Mesenchymal stem cell (in vitro differentiated cells and primary cell): ENCODE measurements around the gene PTPRU.
A peak's percentile ranks its signal among the peaks of the same experiment; 100 is the strongest.

Source experiments
- DNase-seq: peaks from one replicate; pipeline ENCODE4 v3.0.0-alpha.2; 2013
- H2AFZ ChIP-seq: one replicate; pipeline ENCODE4 v1.6.1; 2013; ENCODE audit warnings: low read depth, mild to moderate bottlenecking, control low read depth, inconsistent platforms, low read length, moderate library complexity
- H2AK5ac ChIP-seq: 2 replicates; pipeline ENCODE4 v1.6.1; 2013; ENCODE audit warnings: low read length, moderate library complexity, mild to moderate bottlenecking, inconsistent platforms; ENCODE audit not compliant: severe bottlenecking
- H2BK120ac ChIP-seq: one replicate; pipeline ENCODE4 v1.6.1; 2013; ENCODE audit warnings: low read depth, mild to moderate bottlenecking, inconsistent platforms, low read length, moderate library complexity
- H2BK12ac ChIP-seq, 2 experiments: one replicate each; pipeline ENCODE4 v1.6.1; 2013; ENCODE audit warnings: inconsistent platforms in 2 of 2, low read length in 2 of 2, mild to moderate bottlenecking in 2 of 2, moderate library complexity in 2 of 2, control low read depth in 1 of 2
- H2BK15ac ChIP-seq: one replicate; pipeline ENCODE4 v1.6.1; 2013; ENCODE audit warnings: mild to moderate bottlenecking, low read depth, inconsistent platforms; ENCODE audit not compliant: poor library complexity, severe bottlenecking
- H2BK5ac ChIP-seq: 2 replicates; pipeline ENCODE4 v1.6.1; 2013; ENCODE audit warnings: low read depth, mild to moderate bottlenecking, low read length, control low read depth, inconsistent platforms; ENCODE audit not compliant: poor library complexity, severe bottlenecking
- H3K14ac ChIP-seq, 2 experiments: one replicate each; pipeline ENCODE4 v1.6.1; 2013; ENCODE audit warnings: inconsistent platforms in 2 of 2, low read length in 2 of 2, control low read depth in 1 of 2, mild to moderate bottlenecking in 1 of 2, moderate library complexity in 1 of 2
- H3K18ac ChIP-seq, 2 experiments: one replicate each; pipeline ENCODE4 v1.6.1; 2013; ENCODE audit warnings: inconsistent platforms in 2 of 2, low read length in 2 of 2, control low read depth in 1 of 2, low read depth in 1 of 2, mild to moderate bottlenecking in 1 of 2
- H3K23ac ChIP-seq, 2 experiments: one replicate each; pipeline ENCODE4 v1.6.1; 2013; ENCODE audit warnings: inconsistent platforms in 2 of 2, low read length in 2 of 2, mild to moderate bottlenecking in 2 of 2, moderate library complexity in 2 of 2, control low read depth in 1 of 2
- H3K27ac ChIP-seq: 2 replicates; pipeline ENCODE4 v1.5.1; 2013; ENCODE audit warnings: mild to moderate bottlenecking, moderate library complexity, low read length, control low read depth, inconsistent platforms; ENCODE audit not compliant: poor library complexity, severe bottlenecking
- H3K27me3 ChIP-seq, 2 experiments: 2 replicates each; pipeline versions ENCODE4 v1.6.1 to v1.7.0; 2013; ENCODE audit warnings: low read length in 2 of 2, mild to moderate bottlenecking in 2 of 2, moderate library complexity in 2 of 2, control low read depth in 1 of 2, inconsistent platforms in 1 of 2; ENCODE audit not compliant: control insufficient read depth in 1 of 2, insufficient read depth in 1 of 2
- H3K36me3 ChIP-seq, 2 experiments: 2 replicates each; pipeline versions ENCODE4 v1.6.1 to v1.7.0; 2013; ENCODE audit warnings: low read length in 2 of 2, control low read depth in 1 of 2, inconsistent platforms in 1 of 2, low read depth in 1 of 2, mild to moderate bottlenecking in 1 of 2; ENCODE audit not compliant: insufficient read depth in 2 of 2, control insufficient read depth in 1 of 2
- H3K4ac ChIP-seq, 2 experiments: one replicate each; pipeline ENCODE4 v1.6.1; 2013; ENCODE audit warnings: inconsistent platforms in 2 of 2, low read length in 2 of 2, mild to moderate bottlenecking in 2 of 2, moderate library complexity in 2 of 2, control low read depth in 1 of 2, low read depth in 1 of 2
- H3K4me1 ChIP-seq: 2 replicates; pipeline ENCODE4 v1.6.1; 2013; ENCODE audit warnings: low read depth, low read length, control low read depth; ENCODE audit not compliant: control insufficient read depth, insufficient read depth
- H3K4me2 ChIP-seq: 2 replicates; pipeline ENCODE4 v1.6.1; 2013; ENCODE audit warnings: low read length, mild to moderate bottlenecking, inconsistent platforms; ENCODE audit not compliant: poor library complexity, severe bottlenecking
- H3K4me3 ChIP-seq, 2 experiments: 2 replicates each; pipeline versions ENCODE4 v1.5.1 to v1.7.0; 2013; ENCODE audit warnings: low read length in 2 of 2, mild to moderate bottlenecking in 2 of 2, control low read depth in 1 of 2, low read depth in 1 of 2; ENCODE audit not compliant: insufficient read depth in 1 of 2
- H3K79me1 ChIP-seq: replicated peaks from 2 replicates; pipeline ENCODE4 v1.6.1; 2013; ENCODE audit warnings: mild to moderate bottlenecking, control low read depth, low read length, inconsistent platforms; ENCODE audit not compliant: poor library complexity, severe bottlenecking
- H3K9ac ChIP-seq: 2 replicates; pipeline ENCODE4 v1.7.0; 2013; ENCODE audit warnings: mild to moderate bottlenecking, low read length, moderate library complexity
- H3K9me3 ChIP-seq: 2 replicates; pipeline ENCODE4 v1.7.0; 2013; ENCODE audit warnings: mild to moderate bottlenecking, low read length; ENCODE audit not compliant: control insufficient read depth
- H4K8ac ChIP-seq: one replicate; pipeline ENCODE4 v1.6.1; 2013; ENCODE audit warnings: inconsistent platforms, mild to moderate bottlenecking, low read length, moderate library complexity
- H4K91ac ChIP-seq: one replicate; pipeline ENCODE4 v1.6.1; 2013; ENCODE audit warnings: mild to moderate bottlenecking, low read length, inconsistent platforms
- WGBS: methylation state at CpG from one replicate; pipeline ENCODE4 v1.1.7; 2013; ENCODE audit warnings: mixed read lengths; 5-methylcytosine and 5-hydroxymethylcytosine counted together

Gene PTPRU

GRCh38 chr1:29278124-29278523 lies 41.8 kb downstream of the PTPRU start:
- H2AK5ac ChIP-seq, result no peak overlapping the region
- H3K14ac ChIP-seq, result no peak overlapping the region
- no peak overlapping the region for H3K4me2 ChIP-seq

DNA sequence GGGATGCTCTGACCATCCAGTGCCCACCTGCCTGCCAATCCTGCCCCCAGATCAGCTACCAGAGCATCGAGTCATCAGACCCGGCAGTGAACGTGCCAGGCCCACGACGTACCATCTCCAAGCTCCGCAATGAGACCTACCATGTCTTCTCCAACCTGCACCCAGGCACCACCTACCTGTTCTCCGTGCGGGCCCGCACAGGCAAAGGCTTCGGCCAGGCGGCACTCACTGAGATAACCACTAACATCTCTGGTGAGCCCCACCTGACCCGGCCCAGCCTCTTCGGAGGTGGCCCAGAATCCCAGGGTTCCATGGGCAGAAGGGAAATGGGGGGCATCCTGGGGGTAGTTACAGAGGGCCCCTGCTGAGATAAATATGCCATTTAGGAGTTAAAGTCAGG lies 43.1 kb downstream of the PTPRU start:
- H3K23ac ChIP-seq, result no peak overlapping the region
- H3K9ac ChIP-seq, result no peak overlapping the region
- H4K91ac ChIP-seq, result no peak overlapping the region
- no peaks in the 10 kb centered on the region for H3K79me1 ChIP-seq
- H3K4ac ChIP-seq, result no peak overlapping the region
- H3K14ac ChIP-seq, result no peak overlapping the region
- H3K18ac ChIP-seq, result no peak overlapping the region
- DNase-seq, result no peak
- H2BK12ac ChIP-seq, result no peak overlapping the region
- H2BK5ac ChIP-seq, result no peak overlapping the region
- H2AK5ac ChIP-seq, result no peak overlapping the region
- H3K4me2 ChIP-seq, result no peak overlapping the region
- 93% methylated on average over 13 of the region's 13 CpGs for WGBS
- peaks cover 7% of the 10 kb centered on the region for H3K4me1 ChIP-seq
- H4K8ac ChIP-seq, result no peak overlapping the region
- H3K9me3 ChIP-seq, result peaks cover 5% of the 10 kb centered on the region
- no peak overlapping the region for H2AFZ ChIP-seq
- peaks cover 33 to 34% of the 10 kb centered on the region in 2 experiments for H3K36me3 ChIP-seq
- H3K27me3 ChIP-seq, result no peaks in the 10 kb centered on the region
- H2BK15ac ChIP-seq, result no peak overlapping the region
- no peak overlapping the region for H3K27ac ChIP-seq
- no peak overlapping the region for H3K4me3 ChIP-seq
- no peak overlapping the region for H2BK120ac ChIP-seq

More at GRCh38 chr1:29278124-29278523, 41.8 kb downstream of the PTPRU start:
- Histone ChIP-seq H3K23ac (no peak overlapping the region), H4K8ac (no peak overlapping the region), H2BK5ac (no peak overlapping the region), H2BK12ac (no peak overlapping the region), H3K4me1 (peaks cover 7% of the 10 kb centered on the region), H3K4ac (no peak overlapping the region), H4K91ac (no peak overlapping the region), H3K36me3 (peaks cover 26 to 28% of the 10 kb centered on the region in 2 experiments), H3K9ac (no peak overlapping the region), H3K27me3 (no peaks in the 10 kb centered on the region), H2BK120ac (no peak overlapping the region), H3K79me1 (no peaks in the 10 kb centered on the region), H2AFZ (no peak overlapping the region), H3K9me3 (peaks cover 5% of the 10 kb centered on the region), H3K18ac (no peak overlapping the region), H3K27ac (no peak overlapping the region), H3K4me3 (no peak overlapping the region), H2BK15ac (no peak overlapping the region)
- 86% methylated on average over 3 of the region's 3 CpGs for WGBS
- no peak for DNase-seq

GRCh38 chr1:29279951-29280391 lies 43.6 kb downstream of the PTPRU start:
- Histone ChIP-seq H3K18ac (no peak overlapping the region), H4K91ac (no peak overlapping the region)

GRCh38 chr1:29280409-29281131 lies 44.2 kb downstream of the PTPRU start:
- Histone ChIP-seq H4K91ac (no peak overlapping the region), H3K4ac (no peak overlapping the region), H3K36me3 (peaks cover 32 to 35% of the 10 kb centered on the region in 2 experiments), H2BK12ac (no peak overlapping the region), H3K4me3 (no peak overlapping the region), H4K8ac (peak overlapping the region; percentile 25), H3K4me2 (no peak overlapping the region), H3K27me3 (no peaks in the 10 kb centered on the region), H2AFZ (no peak overlapping the region), H3K14ac (no peak overlapping the region), H3K9me3 (peaks cover 5% of the 10 kb centered on the region), H3K4me1 (peaks cover 7% of the 10 kb centered on the region), H2BK120ac (no peak overlapping the region), H3K23ac (no peak overlapping the region), H3K18ac (no peak overlapping the region), H2AK5ac (no peak overlapping the region), H2BK5ac (no peak overlapping the region), H2BK15ac (no peak overlapping the region), H3K79me1 (no peaks in the 10 kb centered on the region), H3K27ac (no peak overlapping the region), H3K9ac (no peak overlapping the region)
- 81% methylated on average over 4 of the region's 6 CpGs for WGBS
- no peak for DNase-seq

More at GRCh38 chr1:29279951-29280391, 43.6 kb downstream of the PTPRU start:
- no peak for DNase-seq
- Histone ChIP-seq H3K9ac (no peak overlapping the region), H3K9me3 (peaks cover 5% of the 10 kb centered on the region), H3K36me3 (peaks cover 37 to 38% of the 10 kb centered on the region in 2 experiments), H2BK120ac (no peak overlapping the region), H3K4ac (no peak overlapping the region), H4K8ac (no peak overlapping the region), H2BK12ac (no peak overlapping the region), H3K4me2 (no peak overlapping the region), H3K4me3 (no peak overlapping the region), H3K79me1 (no peaks in the 10 kb centered on the region), H2AK5ac (no peak overlapping the region), H3K27me3 (no peaks in the 10 kb centered on the region), H3K27ac (no peak overlapping the region), H2BK5ac (no peak overlapping the region), H3K14ac (no peak overlapping the region), H3K4me1 (peaks cover 7% of the 10 kb centered on the region), H2AFZ (no peak overlapping the region), H3K23ac (no peak overlapping the region), H2BK15ac (no peak overlapping the region)
- 82% methylated on average over 3 of the region's 11 CpGs for WGBS
